ENCODE measurements around the gene TSEN15. TPM values are rescaled to one million over a fixed set of nuclear protein-coding genes. Genes with fewer than 3 reads are reported as not detected.

The TSEN15 gene
- total RNA-seq = 10 to 100 TPM; 40.2 to 42.6 TPM

GRCh38 chr1:184051485-184052193 lies at the start of gene TSEN15:
TSEN15 (plus strand) TSS chr1:184051730; CDS start chr1:184051756, 26 bp downstream.
- Mint-ChIP-seq H3K27me3 (peaks cover 16 to 21% of the 10 kb centered on the region in 2 donors), H3K36me3 (peaks cover 8% of the 10 kb centered on the region), H3K9me3 (no peaks in the 10 kb centered on the region), H3K27ac (peak within 1 kb of the TSS; percentile 95 to 98), H3K4me1 (ENCODE audit: low read depth in 2 of 2) (peaks cover 26 to 34% of the 10 kb centered on the region in 2 donors), H3K4me3 (peak within 1 kb of the TSS; percentile 93)
- ATAC-seq (peak; percentile 99), DNase-seq (ENCODE audit: low spot score) (peak; percentile 89)

DNA sequence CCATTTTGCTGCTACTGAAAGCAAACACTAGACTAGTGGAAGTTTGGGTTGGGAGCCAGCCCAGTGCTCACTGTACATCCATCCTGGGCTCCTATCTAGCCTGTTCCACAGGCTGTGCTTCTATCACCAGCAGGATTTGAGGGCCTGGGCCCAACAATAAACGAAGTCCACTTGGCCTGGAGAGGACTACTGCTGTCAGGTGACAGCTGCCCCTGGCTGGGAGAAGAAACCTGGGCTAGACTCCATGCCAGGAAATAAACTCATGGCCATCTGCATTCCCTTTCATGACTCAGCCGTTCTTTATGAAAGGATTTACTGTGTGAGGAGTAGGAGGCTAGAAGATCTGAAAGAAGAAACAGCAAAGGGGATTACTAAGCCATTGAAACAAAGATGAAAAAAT lies 49.5 kb upstream of the TSEN15 start:
- H3K4me3 Mint-ChIP-seq = no peak overlapping the region
- H3K4me1 Mint-ChIP-seq (ENCODE audit: low read depth in 2 of 2) = peaks cover 0 to 4% of the 10 kb centered on the region in 2 donors
- peak overlapping the region in 1 of 2 donors; percentile 47 for H3K27ac Mint-ChIP-seq
- ATAC-seq (no peak), DNase-seq (ENCODE audit: low spot score) (no peak)
- H3K9me3 Mint-ChIP-seq = no peaks in the 10 kb centered on the region
- H3K27me3 Mint-ChIP-seq = no peaks in the 10 kb centered on the region
- no peaks in the 10 kb centered on the region for H3K36me3 Mint-ChIP-seq

DNA sequence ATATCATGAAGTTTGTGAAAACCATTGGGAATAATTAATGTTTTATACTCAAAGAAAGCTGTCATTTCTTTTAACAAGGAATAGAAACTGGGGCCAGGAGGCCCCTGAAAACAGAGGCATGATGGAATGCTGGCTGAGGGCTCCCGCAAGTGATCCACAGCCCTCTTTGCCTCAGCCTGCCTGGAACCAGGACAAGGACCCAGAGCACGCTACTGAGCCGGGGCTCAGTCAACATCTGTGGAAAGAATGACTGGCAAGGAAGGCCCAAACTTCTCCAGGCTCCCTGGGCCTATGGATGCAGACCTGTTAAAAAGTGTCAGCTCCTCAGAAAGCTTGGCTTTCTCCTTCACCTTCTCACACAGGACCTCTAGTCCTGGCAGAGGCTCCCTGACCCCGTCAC lies 46.6 kb upstream of the TSEN15 start:
- ATAC-seq = no peak
- Mint-ChIP-seq H3K27me3 (no peaks in the 10 kb centered on the region), H3K27ac (peak overlapping the region in 1 of 2 donors; percentile 12)

GRCh38 chr1:184005506-184005905 lies 46.0 kb upstream of the TSEN15 start:
- Mint-ChIP-seq H3K36me3 (no peaks in the 10 kb centered on the region), H3K9me3 (no peaks in the 10 kb centered on the region), H3K27me3 (no peaks in the 10 kb centered on the region), H3K27ac (no peak overlapping the region), H3K4me3 (no peak overlapping the region), H3K4me1 (ENCODE audit: low read depth in 2 of 2) (peaks cover 0 to 4% of the 10 kb centered on the region in 2 donors)
- ATAC-seq (no peak), DNase-seq (ENCODE audit: low spot score) (no peak)

More for the DNA sequence above, 46.6 kb upstream of the TSEN15 start:
- no peak for DNase-seq (ENCODE audit: low spot score)
- Mint-ChIP-seq H3K4me1 (ENCODE audit: low read depth in 2 of 2) (peaks cover 0 to 4% of the 10 kb centered on the region in 2 donors), H3K9me3 (no peaks in the 10 kb centered on the region), H3K4me3 (no peak overlapping the region), H3K36me3 (no peaks in the 10 kb centered on the region)

DNA sequence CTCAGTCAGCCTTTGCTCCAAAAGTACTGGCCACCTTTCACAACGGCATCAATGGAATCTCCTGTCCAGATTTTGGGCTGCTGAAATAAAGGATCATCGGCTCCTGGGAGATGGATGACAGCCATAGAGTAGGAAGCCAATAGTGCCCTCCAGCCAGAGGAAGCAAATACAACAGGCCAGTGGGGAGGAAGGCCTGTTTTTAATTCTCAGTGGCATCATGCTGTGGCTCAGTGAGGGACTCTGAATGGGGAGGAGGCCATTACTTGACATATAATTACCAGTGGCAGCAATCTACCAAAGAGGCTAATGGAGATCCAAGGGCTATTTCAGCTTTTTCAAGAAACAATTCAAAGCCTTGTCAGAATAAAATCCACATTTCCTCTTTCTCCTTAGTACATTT lies 40.7 kb upstream of the TSEN15 start:
- ATAC-seq (no peak), DNase-seq (ENCODE audit: low spot score) (no peak)
- Mint-ChIP-seq H3K36me3 (no peaks in the 10 kb centered on the region), H3K4me1 (ENCODE audit: low read depth in 2 of 2) (peaks cover 0 to 9% of the 10 kb centered on the region in 2 donors), H3K4me3 (no peak overlapping the region), H3K9me3 (no peaks in the 10 kb centered on the region), H3K27me3 (peaks cover 3 to 10% of the 10 kb centered on the region in 2 donors), H3K27ac (no peak overlapping the region)

DNA sequence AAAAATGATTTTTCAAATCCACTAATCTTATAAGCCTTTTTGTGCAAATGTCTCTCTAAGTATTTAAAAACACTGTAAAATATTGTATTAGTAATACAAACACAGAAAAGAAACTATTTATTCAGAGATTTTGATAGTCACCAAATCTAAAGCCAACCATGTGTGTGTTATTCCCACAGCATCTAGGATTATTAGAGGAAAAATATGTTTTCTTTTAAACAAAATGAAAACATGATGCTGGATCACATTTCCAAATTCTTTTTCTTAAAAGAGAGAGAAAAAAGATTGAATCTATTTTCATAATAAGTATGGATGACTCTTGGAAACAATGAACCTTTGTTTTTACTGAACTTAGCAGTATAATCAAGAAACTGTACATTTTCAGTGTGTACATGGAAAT lies 39.3 kb upstream of the TSEN15 start:
- Mint-ChIP-seq H3K36me3 (no peaks in the 10 kb centered on the region), H3K27ac (no peak overlapping the region), H3K4me1 (ENCODE audit: low read depth in 2 of 2) (peaks cover 0 to 4% of the 10 kb centered on the region in 2 donors), H3K4me3 (no peak overlapping the region), H3K9me3 (no peaks in the 10 kb centered on the region), H3K27me3 (peaks cover 3 to 10% of the 10 kb centered on the region in 2 donors)
- ATAC-seq (no peak), DNase-seq (ENCODE audit: low spot score) (no peak)

DNA sequence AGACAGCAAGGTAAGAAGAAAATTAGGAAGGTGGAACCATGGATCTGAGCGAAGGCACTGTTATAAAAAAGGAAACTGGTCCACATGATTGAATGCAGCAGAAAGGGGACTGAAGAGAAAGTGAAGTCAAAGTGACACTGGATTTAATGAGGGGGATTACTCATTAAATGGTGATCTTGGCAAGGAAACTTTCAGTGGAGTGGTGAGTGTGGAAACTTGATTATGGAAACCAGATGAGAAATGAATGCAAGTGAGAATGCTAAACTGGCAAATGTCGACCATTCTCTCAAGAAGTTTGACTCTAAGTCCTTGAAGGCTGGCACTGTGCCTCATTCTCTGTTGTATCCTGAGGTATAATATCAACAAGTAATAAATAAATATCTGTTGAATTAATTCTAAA lies 37.3 kb upstream of the TSEN15 start:
- no peak for DNase-seq (ENCODE audit: low spot score)
- ATAC-seq = no peak
- H3K4me1 Mint-ChIP-seq (ENCODE audit: low read depth in 2 of 2) = peaks cover 0 to 4% of the 10 kb centered on the region in 2 donors

DNA sequence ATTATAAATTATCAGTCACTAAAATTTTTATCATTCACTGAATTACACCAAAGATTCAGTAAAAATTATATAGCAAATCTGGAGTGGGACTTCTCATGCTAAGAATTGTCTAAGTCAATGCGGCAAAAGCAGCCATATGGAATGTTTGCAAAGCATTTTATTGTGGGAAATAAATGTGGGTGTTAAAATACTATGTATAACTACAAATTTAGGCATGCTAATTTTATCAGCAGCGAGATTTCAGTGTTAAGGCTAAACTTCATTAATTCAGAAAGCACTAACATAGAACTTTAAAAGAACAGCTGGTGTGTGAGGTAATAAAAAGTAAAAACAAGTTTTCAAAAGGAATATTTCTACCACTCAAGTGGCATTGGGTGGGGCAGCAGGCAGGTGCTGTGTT lies 35.4 kb upstream of the TSEN15 start:
- Mint-ChIP-seq H3K27me3 (peaks cover 3 to 10% of the 10 kb centered on the region in 2 donors), H3K4me1 (ENCODE audit: low read depth in 2 of 2) (peaks cover 3 to 4% of the 10 kb centered on the region in 2 donors), H3K4me3 (no peak overlapping the region), H3K27ac (no peak overlapping the region), H3K36me3 (no peaks in the 10 kb centered on the region), H3K9me3 (no peaks in the 10 kb centered on the region)
- ATAC-seq = no peak
- no peak for DNase-seq (ENCODE audit: low spot score)

More for the DNA sequence above, 37.3 kb upstream of the TSEN15 start:
- H3K36me3 Mint-ChIP-seq = no peaks in the 10 kb centered on the region
- H3K9me3 Mint-ChIP-seq = no peaks in the 10 kb centered on the region
- peaks cover 3 to 10% of the 10 kb centered on the region in 2 donors for H3K27me3 Mint-ChIP-seq
- H3K4me3 Mint-ChIP-seq = no peak overlapping the region
- H3K27ac Mint-ChIP-seq = no peak overlapping the region

DNA sequence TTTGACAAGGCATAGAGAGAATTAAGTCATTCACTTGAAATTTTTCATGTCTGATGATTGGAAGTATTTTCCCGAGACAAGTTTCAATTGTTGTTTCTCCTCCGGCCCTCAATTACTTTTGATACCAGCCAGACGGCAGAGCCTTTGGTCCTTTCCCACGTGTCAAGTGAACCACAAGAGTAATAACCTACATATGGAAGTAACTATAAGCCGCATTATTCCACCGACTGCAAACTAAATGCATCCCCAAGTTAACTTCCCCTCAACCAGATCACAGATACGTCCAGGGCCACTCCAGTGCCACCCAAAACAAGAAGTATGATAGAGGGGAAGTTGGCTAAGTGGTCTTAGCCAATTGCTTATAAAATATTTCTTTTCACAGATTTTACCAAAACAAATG lies 34.2 kb upstream of the TSEN15 start:
- Mint-ChIP-seq H3K27ac (no peak overlapping the region), H3K9me3 (no peaks in the 10 kb centered on the region), H3K4me3 (no peak overlapping the region), H3K4me1 (ENCODE audit: low read depth in 2 of 2) (peaks cover 3 to 4% of the 10 kb centered on the region in 2 donors), H3K36me3 (no peaks in the 10 kb centered on the region), H3K27me3 (peaks cover 3 to 10% of the 10 kb centered on the region in 2 donors)
- DNase-seq (ENCODE audit: low spot score) = no peak
- no peak for ATAC-seq

- no peak for ATAC-seq
- Mint-ChIP-seq H3K4me1 (ENCODE audit: low read depth in 2 of 2) (peaks cover 3 to 4% of the 10 kb centered on the region in 2 donors), H3K27ac (no peak overlapping the region), H3K36me3 (no peaks in the 10 kb centered on the region), H3K27me3 (peaks cover 3 to 10% of the 10 kb centered on the region in 2 donors), H3K4me3 (no peak overlapping the region), H3K9me3 (no peaks in the 10 kb centered on the region)
- no peak for DNase-seq (ENCODE audit: low spot score)
These were observed 32.9 kb upstream of the TSEN15 start for GRCh38 chr1:184018622-184019021.

DNA sequence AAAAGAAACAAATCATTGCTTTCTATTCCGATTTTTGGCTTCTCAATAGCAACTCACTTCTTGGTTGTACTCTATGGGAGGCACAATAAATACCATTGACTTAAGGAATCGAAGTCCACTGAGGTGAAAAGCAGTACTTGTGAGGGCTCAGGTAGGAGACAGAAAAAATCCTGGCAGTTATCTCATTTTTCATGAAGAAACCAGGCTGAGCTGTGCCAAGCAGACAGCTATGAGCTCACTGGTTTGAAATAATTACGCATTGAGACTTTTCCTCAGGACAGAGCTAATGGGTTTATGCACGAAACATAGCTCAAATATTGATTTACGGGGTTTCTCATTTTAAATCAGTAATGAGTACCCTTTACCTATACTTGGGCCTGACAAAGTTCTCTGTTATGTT lies 32.5 kb upstream of the TSEN15 start:
- Mint-ChIP-seq H3K36me3 (no peaks in the 10 kb centered on the region), H3K27ac (no peak overlapping the region)

GRCh38 chr1:184019506-184019905 lies 32.0 kb upstream of the TSEN15 start:
- no peaks in the 10 kb centered on the region for H3K9me3 Mint-ChIP-seq
- H3K36me3 Mint-ChIP-seq = no peaks in the 10 kb centered on the region
- peaks cover 0 to 3% of the 10 kb centered on the region in 2 donors for H3K4me1 Mint-ChIP-seq (ENCODE audit: low read depth in 2 of 2)
- H3K27ac Mint-ChIP-seq = no peak overlapping the region
- H3K27me3 Mint-ChIP-seq = peaks cover 0 to 1% of the 10 kb centered on the region in 2 donors
- DNase-seq (ENCODE audit: low spot score) (no peak), ATAC-seq (no peak)
- H3K4me3 Mint-ChIP-seq = no peak overlapping the region

More for the DNA sequence above, 32.5 kb upstream of the TSEN15 start:
- DNase-seq (ENCODE audit: low spot score) (no peak), ATAC-seq (no peak)
- Mint-ChIP-seq H3K4me1 (ENCODE audit: low read depth in 2 of 2) (peaks cover 1 to 3% of the 10 kb centered on the region in 2 donors), H3K9me3 (no peaks in the 10 kb centered on the region), H3K4me3 (no peak overlapping the region), H3K27me3 (peaks cover 1 to 5% of the 10 kb centered on the region in 2 donors)

DNA sequence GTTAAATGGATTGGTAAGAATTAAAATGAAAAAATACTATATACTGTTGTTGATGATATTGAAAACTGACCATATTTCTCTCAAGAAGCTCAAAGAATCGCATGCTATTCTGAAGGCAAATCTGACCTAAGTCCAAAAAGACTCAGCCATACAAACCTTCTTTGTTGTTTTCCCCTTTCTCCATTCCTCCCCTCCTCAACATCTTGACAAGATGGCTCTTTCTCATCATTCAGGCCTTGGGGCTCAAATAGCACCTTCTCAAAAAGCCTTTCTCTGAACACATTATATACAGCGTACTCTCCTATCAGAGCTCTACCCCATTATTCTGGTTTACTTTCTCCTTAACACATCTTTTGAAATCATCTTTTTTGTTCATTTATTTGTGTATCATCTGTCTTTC lies 31.2 kb upstream of the TSEN15 start:
- Mint-ChIP-seq H3K27ac (no peak overlapping the region), H3K4me3 (no peak overlapping the region), H3K9me3 (no peaks in the 10 kb centered on the region), H3K4me1 (ENCODE audit: low read depth in 2 of 2) (peaks cover 3 to 5% of the 10 kb centered on the region in 2 donors), H3K36me3 (no peaks in the 10 kb centered on the region), H3K27me3 (no peaks in the 10 kb centered on the region)
- ATAC-seq = no peak
- no peak for DNase-seq (ENCODE audit: low spot score)

DNA sequence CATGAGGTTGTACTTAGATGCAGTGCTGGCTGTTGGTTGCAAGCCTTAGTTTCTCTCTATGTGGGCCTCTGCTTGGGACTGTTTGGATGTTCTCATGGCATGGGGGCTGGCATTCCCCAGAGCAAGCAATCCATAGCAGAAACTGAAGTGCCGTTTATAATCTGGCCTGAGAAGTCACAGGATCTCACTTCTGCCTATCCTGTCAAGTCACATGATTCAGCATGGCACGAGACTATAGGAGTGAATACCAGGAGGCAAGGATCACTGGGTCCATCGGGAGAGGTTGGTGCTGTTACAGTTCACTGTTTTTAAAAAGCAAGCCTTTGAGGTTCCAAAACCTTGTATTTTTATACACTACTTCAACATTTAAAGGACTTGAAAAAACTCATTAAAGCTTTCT lies 30.7 kb upstream of the TSEN15 start:
- Mint-ChIP-seq H3K36me3 (no peaks in the 10 kb centered on the region), H3K4me1 (ENCODE audit: low read depth in 2 of 2) (peaks cover 3 to 5% of the 10 kb centered on the region in 2 donors), H3K9me3 (no peaks in the 10 kb centered on the region), H3K27me3 (no peaks in the 10 kb centered on the region), H3K27ac (no peak overlapping the region), H3K4me3 (no peak overlapping the region)
- no peak for DNase-seq (ENCODE audit: low spot score)
- ATAC-seq = no peak

Data from natural killer cell treated with Interleukin-12 subunit alpha and Interleukin-12 subunit beta and Interleukin-15 and Interleukin-18, amount 100 ng/mL, for 72 hours (primary cell).